ENCODE data around the gene FCHSD2. TPM values are rescaled to one million over a fixed set of nuclear protein-coding genes. Genes with fewer than 3 reads are reported as not detected.

Gene FCHSD2
- total and polyA plus RNA-seq, 2 of the 13 experiments (the other 11 are each of a cell fraction or from before 2014, with no cell fraction given): 20.5 to 24.8 TPM

DNA sequence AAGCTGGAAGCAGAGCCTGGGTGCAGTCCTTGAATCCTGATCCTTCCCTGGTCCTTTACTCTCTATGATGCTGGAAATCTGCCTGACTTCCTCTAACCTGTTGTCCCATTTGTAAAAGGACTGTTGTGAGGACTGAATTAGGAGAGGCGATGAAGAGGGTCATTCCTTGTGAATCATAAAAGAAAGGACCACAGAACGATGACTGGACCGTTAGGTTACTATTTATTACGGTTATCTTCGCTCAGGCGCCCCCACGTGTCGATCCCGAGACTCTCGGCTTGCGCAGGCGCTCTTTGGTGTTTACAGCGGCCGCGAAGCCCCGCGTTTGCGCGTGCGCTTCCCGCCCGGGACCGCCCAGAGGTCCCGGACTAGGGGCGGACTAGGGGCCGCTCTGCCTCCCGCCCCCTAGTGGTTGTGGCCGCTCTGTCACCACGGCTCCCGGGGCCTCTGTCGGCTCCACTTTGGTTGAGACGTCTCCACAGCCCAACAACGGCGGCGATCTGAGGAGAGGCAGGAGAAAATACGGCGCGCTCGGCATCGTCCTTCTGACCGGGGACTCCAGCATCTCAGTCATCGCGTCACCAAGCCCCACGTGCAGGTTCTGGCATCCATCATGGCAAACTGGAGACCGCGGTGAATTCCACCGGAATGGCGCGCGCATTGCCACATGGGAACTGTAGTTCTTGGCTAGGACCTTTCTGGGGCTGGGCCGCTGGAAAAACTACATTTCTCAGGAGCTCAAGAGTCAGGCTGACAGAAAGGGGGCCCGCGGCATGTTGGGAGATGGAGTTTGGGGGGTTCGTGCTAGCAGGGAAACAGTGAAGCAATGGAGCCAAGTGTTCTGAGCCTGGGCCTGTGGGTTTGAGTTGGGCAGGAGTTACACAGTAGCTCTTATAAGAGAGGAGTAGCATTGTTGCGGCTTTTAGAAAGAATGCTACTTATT is 348.4 kb downstream of the FCHSD2 start, which contains the start of gene STARD10 (continued):
- TF ChIP-seq, protein P1, sequence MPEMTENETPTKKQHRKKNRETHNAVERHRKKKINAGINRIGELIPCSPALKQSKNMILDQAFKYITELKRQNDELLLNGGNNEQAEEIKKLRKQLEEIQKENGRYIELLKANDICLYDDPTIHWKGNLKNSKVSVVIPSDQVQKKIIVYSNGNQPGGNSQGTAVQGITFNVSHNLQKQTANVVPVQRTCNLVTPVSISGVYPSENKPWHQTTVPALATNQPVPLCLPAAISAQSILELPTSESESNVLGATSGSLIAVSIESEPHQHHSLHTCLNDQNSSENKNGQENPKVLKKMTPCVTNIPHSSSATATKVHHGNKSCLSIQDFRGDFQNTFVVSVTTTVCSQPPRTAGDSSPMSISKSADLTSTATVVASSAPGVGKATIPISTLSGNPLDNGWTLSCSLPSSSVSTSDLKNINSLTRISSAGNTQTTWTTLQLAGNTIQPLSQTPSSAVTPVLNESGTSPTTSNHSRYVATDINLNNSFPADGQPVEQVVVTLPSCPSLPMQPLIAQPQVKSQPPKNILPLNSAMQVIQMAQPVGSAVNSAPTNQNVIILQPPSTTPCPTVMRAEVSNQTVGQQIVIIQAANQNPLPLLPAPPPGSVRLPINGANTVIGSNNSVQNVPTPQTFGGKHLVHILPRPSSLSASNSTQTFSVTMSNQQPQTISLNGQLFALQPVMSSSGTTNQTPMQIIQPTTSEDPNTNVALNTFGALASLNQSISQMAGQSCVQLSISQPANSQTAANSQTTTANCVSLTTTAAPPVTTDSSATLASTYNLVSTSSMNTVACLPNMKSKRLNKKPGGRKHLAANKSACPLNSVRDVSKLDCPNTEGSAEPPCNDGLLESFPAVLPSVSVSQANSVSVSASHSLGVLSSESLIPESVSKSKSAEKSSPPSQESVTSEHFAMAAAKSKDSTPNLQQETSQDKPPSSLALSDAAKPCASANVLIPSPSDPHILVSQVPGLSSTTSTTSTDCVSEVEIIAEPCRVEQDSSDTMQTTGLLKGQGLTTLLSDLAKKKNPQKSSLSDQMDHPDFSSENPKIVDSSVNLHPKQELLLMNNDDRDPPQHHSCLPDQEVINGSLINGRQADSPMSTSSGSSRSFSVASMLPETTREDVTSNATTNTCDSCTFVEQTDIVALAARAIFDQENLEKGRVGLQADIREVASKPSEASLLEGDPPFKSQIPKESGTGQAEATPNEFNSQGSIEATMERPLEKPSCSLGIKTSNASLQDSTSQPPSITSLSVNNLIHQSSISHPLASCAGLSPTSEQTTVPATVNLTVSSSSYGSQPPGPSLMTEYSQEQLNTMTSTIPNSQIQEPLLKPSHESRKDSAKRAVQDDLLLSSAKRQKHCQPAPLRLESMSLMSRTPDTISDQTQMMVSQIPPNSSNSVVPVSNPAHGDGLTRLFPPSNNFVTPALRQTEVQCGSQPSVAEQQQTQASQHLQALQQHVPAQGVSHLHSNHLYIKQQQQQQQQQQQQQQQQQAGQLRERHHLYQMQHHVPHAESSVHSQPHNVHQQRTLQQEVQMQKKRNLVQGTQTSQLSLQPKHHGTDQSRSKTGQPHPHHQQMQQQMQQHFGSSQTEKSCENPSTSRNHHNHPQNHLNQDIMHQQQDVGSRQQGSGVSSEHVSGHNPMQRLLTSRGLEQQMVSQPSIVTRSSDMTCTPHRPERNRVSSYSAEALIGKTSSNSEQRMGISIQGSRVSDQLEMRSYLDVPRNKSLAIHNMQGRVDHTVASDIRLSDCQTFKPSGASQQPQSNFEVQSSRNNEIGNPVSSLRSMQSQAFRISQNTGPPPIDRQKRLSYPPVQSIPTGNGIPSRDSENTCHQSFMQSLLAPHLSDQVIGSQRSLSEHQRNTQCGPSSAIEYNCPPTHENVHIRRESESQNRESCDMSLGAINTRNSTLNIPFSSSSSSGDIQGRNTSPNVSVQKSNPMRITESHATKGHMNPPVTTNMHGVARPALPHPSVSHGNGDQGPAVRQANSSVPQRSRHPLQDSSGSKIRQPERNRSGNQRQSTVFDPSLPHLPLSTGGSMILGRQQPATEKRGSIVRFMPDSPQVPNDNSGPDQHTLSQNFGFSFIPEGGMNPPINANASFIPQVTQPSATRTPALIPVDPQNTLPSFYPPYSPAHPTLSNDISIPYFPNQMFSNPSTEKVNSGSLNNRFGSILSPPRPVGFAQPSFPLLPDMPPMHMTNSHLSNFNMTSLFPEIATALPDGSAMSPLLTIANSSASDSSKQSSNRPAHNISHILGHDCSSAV (CRISPR knock-in tag; IDR thresholded peaks at IDR 0.05; ENCODE audit: borderline replicate concordance): no peak
- no peak for TF ChIP-seq KLF9 (CRISPR knock-in tag; IDR thresholded peaks at IDR 0.05; ENCODE audit: low read depth)
- no peak for TF ChIP-seq KLF6 (CRISPR knock-in tag; IDR thresholded peaks at IDR 0.05)
- TF ChIP-seq, protein P2, sequence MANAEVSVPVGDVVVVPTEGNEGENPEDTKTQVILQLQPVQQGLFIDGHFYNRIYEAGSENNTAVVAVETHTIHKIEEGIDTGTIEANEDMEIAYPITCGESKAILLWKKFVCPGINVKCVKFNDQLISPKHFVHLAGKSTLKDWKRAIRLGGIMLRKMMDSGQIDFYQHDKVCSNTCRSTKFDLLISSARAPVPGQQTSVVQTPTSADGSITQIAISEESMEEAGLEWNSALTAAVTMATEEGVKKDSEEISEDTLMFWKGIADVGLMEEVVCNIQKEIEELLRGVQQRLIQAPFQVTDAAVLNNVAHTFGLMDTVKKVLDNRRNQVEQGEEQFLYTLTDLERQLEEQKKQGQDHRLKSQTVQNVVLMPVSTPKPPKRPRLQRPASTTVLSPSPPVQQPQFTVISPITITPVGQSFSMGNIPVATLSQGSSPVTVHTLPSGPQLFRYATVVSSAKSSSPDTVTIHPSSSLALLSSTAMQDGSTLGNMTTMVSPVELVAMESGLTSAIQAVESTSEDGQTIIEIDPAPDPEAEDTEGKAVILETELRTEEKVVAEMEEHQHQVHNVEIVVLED (CRISPR knock-in tag; IDR thresholded peaks at IDR 0.05; ENCODE audit: borderline replicate concordance): peak; percentile 80
- 0 out of 2 replicates have a peak, but pooled peaks have one; percentile 18 for TF ChIP-seq SRY (CRISPR knock-in tag; IDR thresholded peaks at IDR 0.05)
- TF ChIP-seq HNRNPK (IDR thresholded peaks at IDR 0.05; ENCODE audit: low read depth, low read length, poor library complexity, severe bottlenecking): no peak
- peak; percentile 85 for TF ChIP-seq ZFX (CRISPR knock-in tag; IDR thresholded peaks at IDR 0.05; ENCODE audit: low read depth)
- 0 out of 2 replicates have a peak, but pooled peaks have one; percentile 32 for TF ChIP-seq ZSCAN29 (CRISPR knock-in tag; conservative IDR thresholded peaks at IDR 0.05)
- peak; percentile 50; the same call in 1 of the 2 replicates for TF ChIP-seq DMAP1 (CRISPR knock-in tag; IDR thresholded peaks at IDR 0.05)
- no peak for TF ChIP-seq PLRG1 (conservative IDR thresholded peaks at IDR 0.05)
- no peak for TF ChIP-seq ZKSCAN1 (IDR thresholded peaks at IDR 0.05; ENCODE audit: low read length)
- TF ChIP-seq ZNF790 (CRISPR knock-in tag; IDR thresholded peaks at IDR 0.05; ENCODE audit: borderline replicate concordance): peak; percentile 77; the same call in 1 of the 2 replicates
- TF ChIP-seq, protein P3, sequence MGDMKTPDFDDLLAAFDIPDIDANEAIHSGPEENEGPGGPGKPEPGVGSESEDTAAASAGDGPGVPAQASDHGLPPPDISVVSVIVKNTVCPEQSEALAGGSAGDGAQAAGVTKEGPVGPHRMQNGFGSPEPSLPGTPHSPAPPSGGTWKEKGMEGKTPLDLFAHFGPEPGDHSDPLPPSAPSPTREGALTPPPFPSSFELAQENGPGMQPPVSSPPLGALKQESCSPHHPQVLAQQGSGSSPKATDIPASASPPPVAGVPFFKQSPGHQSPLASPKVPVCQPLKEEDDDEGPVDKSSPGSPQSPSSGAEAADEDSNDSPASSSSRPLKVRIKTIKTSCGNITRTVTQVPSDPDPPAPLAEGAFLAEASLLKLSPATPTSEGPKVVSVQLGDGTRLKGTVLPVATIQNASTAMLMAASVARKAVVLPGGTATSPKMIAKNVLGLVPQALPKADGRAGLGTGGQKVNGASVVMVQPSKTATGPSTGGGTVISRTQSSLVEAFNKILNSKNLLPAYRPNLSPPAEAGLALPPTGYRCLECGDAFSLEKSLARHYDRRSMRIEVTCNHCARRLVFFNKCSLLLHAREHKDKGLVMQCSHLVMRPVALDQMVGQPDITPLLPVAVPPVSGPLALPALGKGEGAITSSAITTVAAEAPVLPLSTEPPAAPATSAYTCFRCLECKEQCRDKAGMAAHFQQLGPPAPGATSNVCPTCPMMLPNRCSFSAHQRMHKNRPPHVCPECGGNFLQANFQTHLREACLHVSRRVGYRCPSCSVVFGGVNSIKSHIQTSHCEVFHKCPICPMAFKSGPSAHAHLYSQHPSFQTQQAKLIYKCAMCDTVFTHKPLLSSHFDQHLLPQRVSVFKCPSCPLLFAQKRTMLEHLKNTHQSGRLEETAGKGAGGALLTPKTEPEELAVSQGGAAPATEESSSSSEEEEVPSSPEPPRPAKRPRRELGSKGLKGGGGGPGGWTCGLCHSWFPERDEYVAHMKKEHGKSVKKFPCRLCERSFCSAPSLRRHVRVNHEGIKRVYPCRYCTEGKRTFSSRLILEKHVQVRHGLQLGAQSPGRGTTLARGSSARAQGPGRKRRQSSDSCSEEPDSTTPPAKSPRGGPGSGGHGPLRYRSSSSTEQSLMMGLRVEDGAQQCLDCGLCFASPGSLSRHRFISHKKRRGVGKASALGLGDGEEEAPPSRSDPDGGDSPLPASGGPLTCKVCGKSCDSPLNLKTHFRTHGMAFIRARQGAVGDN (CRISPR knock-in tag; IDR thresholded peaks at IDR 0.05): peak; percentile 92
- no peak for TF ChIP-seq ZNF33A (CRISPR knock-in tag; IDR thresholded peaks at IDR 0.05; ENCODE audit: borderline replicate concordance)
